Endothelial cell (in vitro differentiated cells): ENCODE measurements around the gene KY. TPM values are rescaled to one million over a fixed set of nuclear protein-coding genes. Genes with fewer than 3 reads are reported as not detected.

Experiments
- DNase-seq: peaks from one replicate; pipeline ENCODE4 v3.0.0; 2021; ENCODE audit warnings: low spot score
- H3K27ac Mint-ChIP-seq: one replicate; pipeline ENCODE4 v1.8.0; 2021; ENCODE audit warnings: mixed read lengths, inconsistent platforms; ENCODE audit not compliant: unreplicated experiment
- H3K27me3 Mint-ChIP-seq: one replicate; pipeline ENCODE4 v1.8.0; 2021; ENCODE audit warnings: mild to moderate bottlenecking, moderate library complexity, mixed read lengths, inconsistent platforms; ENCODE audit not compliant: unreplicated experiment
- H3K36me3 Mint-ChIP-seq: one replicate; pipeline ENCODE4 v1.8.0; 2021; ENCODE audit warnings: mild to moderate bottlenecking, low read depth, mixed read lengths, inconsistent platforms; ENCODE audit not compliant: unreplicated experiment
- H3K4me1 Mint-ChIP-seq: one replicate; pipeline ENCODE4 v1.8.0; 2021; ENCODE audit warnings: mild to moderate bottlenecking, mixed read lengths, inconsistent platforms; ENCODE audit not compliant: unreplicated experiment
- H3K4me3 Mint-ChIP-seq: one replicate; pipeline ENCODE4 v1.8.0; 2021; ENCODE audit warnings: mild to moderate bottlenecking, mixed read lengths, inconsistent platforms; ENCODE audit not compliant: unreplicated experiment
- H3K9me3 Mint-ChIP-seq: one replicate; pipeline ENCODE4 v1.8.0; 2021; ENCODE audit warnings: mixed read lengths, inconsistent platforms; ENCODE audit not compliant: unreplicated experiment
- CTCF ChIP-seq: fragments of 200-600 bp; sonication (generic); IDR thresholded peaks from one replicate; pipeline ENCODE4 v1.5.0; 2021; ENCODE audit warnings: antibody characterized with exemption; ENCODE audit not compliant: unreplicated experiment
- total RNA-seq: library from RNA; stranded (reverse); fragmentation: NEBNext Ultra II Directional; extraction: Animal tissue kit (Norgen Biotek cat#: 25700); gene quantifications from one replicate; pipeline ENCODE4 v1.2.1, GENCODE V29; 2021; ENCODE audit not compliant: unreplicated experiment

KY gene
- total RNA-seq, 1 donor from 2014 or later: not detected

- H3K27ac Mint-ChIP-seq: no peak overlapping the region
Measured at GRCh38 chr3:134638385-134639030, 12.3 kb downstream of the KY start.

DNA sequence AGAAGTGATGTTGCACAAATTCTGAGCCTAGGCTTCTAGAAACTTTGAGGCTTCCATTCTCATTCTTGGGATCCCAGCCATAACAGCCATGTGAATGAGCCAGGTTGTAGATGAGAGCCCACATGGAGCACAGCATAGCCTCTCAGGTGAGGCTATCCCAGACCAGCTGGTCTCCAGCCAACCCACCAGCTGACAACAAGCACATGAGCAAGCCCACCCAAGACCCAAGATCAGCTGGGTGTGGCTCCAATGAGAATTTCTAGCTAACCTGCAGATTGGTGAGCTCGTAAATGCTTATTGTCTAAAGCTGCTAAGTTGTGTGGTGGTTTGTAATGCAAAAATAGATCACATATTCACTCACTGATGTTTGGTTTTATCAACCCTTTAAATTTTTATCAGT is 14.4 kb downstream of the KY start:
- Mint-ChIP-seq H3K4me1 (peaks cover 9% of the 10 kb centered on the region), H3K27me3 (peaks cover 1% of the 10 kb centered on the region), H3K36me3 (no peaks in the 10 kb centered on the region), H3K9me3 (peaks cover 4% of the 10 kb centered on the region), H3K27ac (no peak overlapping the region), H3K4me3 (no peak overlapping the region)
- no peak for DNase-seq
- TF ChIP-seq CTCF: no peak

More at GRCh38 chr3:134638385-134639030, 12.3 kb downstream of the KY start:
- Mint-ChIP-seq H3K36me3 (no peaks in the 10 kb centered on the region), H3K9me3 (no peaks in the 10 kb centered on the region), H3K4me1 (peaks cover 17% of the 10 kb centered on the region), H3K4me3 (no peak overlapping the region), H3K27me3 (peaks cover 1% of the 10 kb centered on the region)
- no peak for DNase-seq
- no peak for TF ChIP-seq CTCF

DNA sequence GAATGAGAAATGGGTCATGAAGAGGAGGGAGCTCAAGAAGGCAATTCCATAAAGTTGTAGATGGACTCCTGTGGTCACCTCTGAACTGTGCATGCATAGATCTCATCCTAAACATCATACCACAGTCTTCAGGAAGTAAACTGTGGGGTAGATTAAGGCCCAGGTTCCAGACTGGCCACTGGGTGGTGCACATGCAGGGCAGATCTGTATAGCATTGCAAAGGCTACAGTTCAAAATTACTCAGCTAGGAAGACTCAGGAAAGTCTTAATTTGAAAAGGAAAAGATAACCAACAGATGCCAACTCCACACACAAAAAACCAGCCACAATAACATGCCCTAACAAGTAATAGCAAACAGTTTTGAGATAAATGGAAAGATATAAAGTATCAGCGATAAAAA is 20.3 kb downstream of the KY start:
- DNase-seq: no peak
- Mint-ChIP-seq H3K4me3 (no peak overlapping the region), H3K27ac (no peak overlapping the region), H3K36me3 (peaks cover 6% of the 10 kb centered on the region), H3K27me3 (peaks cover 3% of the 10 kb centered on the region), H3K4me1 (peaks cover 5% of the 10 kb centered on the region), H3K9me3 (peaks cover 4% of the 10 kb centered on the region)
- no peak for TF ChIP-seq CTCF

- Mint-ChIP-seq H3K27ac (no peak overlapping the region), H3K27me3 (peaks cover 5% of the 10 kb centered on the region), H3K9me3 (peaks cover 4% of the 10 kb centered on the region), H3K4me1 (peaks cover 5% of the 10 kb centered on the region), H3K36me3 (peaks cover 6% of the 10 kb centered on the region), H3K4me3 (peak overlapping the region; percentile 39)
- no peak for TF ChIP-seq CTCF
- no peak for DNase-seq
Measured at GRCh38 chr3:134628884-134629283, 21.9 kb downstream of the KY start.

GRCh38 chr3:134627831-134628230 is 23.0 kb downstream of the KY start:
- Mint-ChIP-seq H3K36me3 (peaks cover 6% of the 10 kb centered on the region), H3K4me1 (peaks cover 5% of the 10 kb centered on the region), H3K27me3 (peaks cover 9% of the 10 kb centered on the region), H3K9me3 (peaks cover 4% of the 10 kb centered on the region), H3K27ac (no peak overlapping the region), H3K4me3 (no peak overlapping the region)
- no peak for TF ChIP-seq CTCF
- DNase-seq: no peak
